GM12892 (cell line): ENCODE measurements around the gene TBC1D22A.

Experiments
- POLR2A ChIP-seq: IDR thresholded peaks from 2 replicates; pipeline ENCODE4 v1.6.1; 2011; ENCODE audit warnings: low read depth, low read length, control low read depth
- POLR2AphosphoS5 ChIP-seq: IDR thresholded peaks from 2 replicates; pipeline ENCODE4 v1.6.1; 2011; ENCODE audit warnings: low read depth, low read length, control low read depth

DNA sequence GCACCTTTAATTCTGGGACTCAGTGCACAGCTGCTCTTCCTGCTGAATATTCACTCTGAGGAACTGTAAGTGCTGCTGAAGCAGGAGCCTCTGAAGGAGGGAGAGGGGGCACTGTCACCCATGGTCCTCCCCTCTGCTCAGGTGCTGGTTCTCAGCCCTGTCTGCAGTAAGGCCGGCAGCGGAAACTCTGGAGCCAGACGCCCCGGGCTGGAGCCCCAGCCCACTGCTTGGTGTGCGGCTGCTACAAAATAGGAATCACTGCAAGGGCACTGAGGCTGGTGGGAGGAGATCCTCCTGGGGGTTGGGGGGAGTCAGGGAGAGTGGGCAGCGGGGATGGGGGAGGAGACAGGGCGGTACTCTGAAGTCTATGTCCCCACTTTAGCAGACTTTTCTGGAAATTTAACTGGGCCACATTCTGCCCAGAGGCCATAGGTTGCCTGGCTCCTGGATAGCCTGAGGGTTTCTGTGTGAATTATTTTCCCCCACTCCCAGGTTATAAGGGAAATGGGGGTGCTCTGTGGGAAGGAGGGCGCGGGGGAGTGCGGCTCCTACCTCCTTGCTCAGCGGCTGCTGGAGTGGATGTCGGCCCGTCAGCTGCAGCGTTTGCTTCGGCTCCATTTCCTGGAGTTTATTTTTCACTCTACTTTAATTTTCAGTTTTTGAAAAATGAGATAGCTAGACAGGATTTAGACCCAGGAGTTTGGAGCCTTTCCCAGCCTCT, 33.6 kb downstream of the TBC1D22A start:
- TF ChIP-seq POLR2A = no peak
- TF ChIP-seq POLR2AphosphoS5 = no peak
